ENCODE measurements around the gene ROR2. TPM values are rescaled to one million over a fixed set of nuclear protein-coding genes. Genes with fewer than 3 reads are reported as not detected.

ROR2 gene
- total RNA-seq, 1 experiment from 2014 or later, result 0.84 TPM

DNA sequence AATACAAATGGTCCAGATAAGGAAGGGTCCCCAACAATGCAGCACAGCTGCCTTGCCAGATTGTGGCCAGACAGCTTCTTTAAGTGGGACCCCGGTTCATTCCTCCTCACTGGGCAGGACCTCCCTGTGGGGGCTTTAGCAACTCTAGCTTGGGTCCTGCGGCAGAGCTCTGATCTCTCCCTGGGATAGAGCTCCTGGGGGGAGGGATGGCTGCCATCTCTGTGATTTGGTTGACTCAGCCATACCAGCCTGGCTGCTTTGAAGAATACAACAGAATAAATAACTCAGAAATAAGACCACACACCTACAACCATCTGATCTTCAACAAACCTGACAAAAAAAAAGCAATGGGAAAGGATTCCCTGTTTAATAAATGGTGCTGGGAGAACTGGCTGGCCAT lies 22.7 kb upstream of the ROR2 start:
- Mint-ChIP-seq H3K36me3 (ENCODE audit: insufficient read depth, unreplicated experiment) (no peaks in the 10 kb centered on the region), H3K4me1 (ENCODE audit: insufficient read depth, unreplicated experiment) (no peaks in the 10 kb centered on the region), H3K27me3 (ENCODE audit: insufficient read depth, unreplicated experiment) (peaks cover 53% of the 10 kb centered on the region), H3K9me3 (ENCODE audit: unreplicated experiment) (no peaks in the 10 kb centered on the region), H3K4me3 (ENCODE audit: unreplicated experiment) (no peak overlapping the region), H3K27ac (ENCODE audit: low read depth, unreplicated experiment) (no peak overlapping the region)
- POLR2A ChIA-PET, result no interaction called here
- TF ChIP-seq, protein P1, sequence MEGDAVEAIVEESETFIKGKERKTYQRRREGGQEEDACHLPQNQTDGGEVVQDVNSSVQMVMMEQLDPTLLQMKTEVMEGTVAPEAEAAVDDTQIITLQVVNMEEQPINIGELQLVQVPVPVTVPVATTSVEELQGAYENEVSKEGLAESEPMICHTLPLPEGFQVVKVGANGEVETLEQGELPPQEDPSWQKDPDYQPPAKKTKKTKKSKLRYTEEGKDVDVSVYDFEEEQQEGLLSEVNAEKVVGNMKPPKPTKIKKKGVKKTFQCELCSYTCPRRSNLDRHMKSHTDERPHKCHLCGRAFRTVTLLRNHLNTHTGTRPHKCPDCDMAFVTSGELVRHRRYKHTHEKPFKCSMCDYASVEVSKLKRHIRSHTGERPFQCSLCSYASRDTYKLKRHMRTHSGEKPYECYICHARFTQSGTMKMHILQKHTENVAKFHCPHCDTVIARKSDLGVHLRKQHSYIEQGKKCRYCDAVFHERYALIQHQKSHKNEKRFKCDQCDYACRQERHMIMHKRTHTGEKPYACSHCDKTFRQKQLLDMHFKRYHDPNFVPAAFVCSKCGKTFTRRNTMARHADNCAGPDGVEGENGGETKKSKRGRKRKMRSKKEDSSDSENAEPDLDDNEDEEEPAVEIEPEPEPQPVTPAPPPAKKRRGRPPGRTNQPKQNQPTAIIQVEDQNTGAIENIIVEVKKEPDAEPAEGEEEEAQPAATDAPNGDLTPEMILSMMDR (IDR thresholded peaks at IDR 0.05; ENCODE audit: unreplicated experiment), result no peak
- CTCF ChIA-PET, result no interaction called here
- intact Hi-C loops (cut with micrococcal nuclease), result no loop called here
- no peak for DNase-seq (ENCODE audit: unreplicated experiment)
- BruUV-seq (replicated peaks), result no TSS peak

DNA sequence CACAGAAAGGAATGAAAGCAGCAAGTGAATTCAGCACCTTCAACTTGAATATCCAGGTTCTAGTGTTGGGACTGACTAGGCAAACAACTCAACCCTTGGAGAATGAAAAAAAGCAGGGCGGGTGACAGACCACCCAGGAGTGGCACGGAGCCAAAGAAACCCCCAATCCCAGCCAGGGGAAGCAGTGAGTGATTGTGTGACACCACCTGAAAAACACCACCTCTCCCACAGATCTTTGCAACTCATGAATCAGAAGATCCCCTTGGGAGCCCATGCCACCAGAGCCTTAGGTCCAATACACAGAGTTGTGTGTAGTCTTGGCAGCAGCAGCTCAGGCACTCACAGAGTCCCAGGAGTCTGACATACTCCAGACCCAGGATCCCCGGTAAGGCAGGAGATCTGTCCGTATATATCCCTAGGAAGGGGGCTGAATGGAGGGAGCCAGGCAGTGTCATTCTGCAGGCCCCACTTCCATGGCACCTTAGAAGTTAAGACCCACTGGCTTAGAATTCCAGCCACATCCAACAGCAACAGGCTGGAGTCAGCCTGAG lies 22.1 kb upstream of the ROR2 start:
- TF ChIP-seq, protein P1 (IDR thresholded peaks at IDR 0.05; ENCODE audit: unreplicated experiment), result no peak

DNA sequence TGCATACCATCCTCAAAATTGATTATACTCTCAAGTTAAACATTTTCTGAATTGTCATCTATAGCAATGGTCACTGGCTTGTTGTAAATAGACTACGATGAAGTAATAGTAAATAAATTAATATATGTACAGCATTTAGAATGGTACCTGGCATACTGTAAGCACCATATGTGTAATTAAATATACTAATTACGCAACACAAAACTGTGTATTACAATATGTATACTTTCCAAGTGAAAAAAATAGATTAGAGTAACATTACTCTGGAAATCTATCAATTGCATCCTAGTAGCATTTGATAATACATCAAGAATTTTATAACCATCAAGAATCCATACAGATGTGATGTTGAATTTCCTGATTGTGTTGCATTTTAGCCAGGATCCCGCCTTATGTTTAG lies 17.2 kb upstream of the ROR2 start:
- Mint-ChIP-seq H3K4me1 (ENCODE audit: insufficient read depth, unreplicated experiment) (no peaks in the 10 kb centered on the region), H3K36me3 (ENCODE audit: insufficient read depth, unreplicated experiment) (no peaks in the 10 kb centered on the region), H3K4me3 (ENCODE audit: unreplicated experiment) (no peak overlapping the region), H3K9me3 (ENCODE audit: unreplicated experiment) (peaks cover 8% of the 10 kb centered on the region), H3K27ac (ENCODE audit: low read depth, unreplicated experiment) (no peak overlapping the region), H3K27me3 (ENCODE audit: insufficient read depth, unreplicated experiment) (peaks cover 49% of the 10 kb centered on the region)
- no peak for DNase-seq (ENCODE audit: unreplicated experiment)
- CTCF ChIA-PET, result no interaction called here
- TF ChIP-seq, protein P1 (IDR thresholded peaks at IDR 0.05; ENCODE audit: unreplicated experiment), result no peak
- intact Hi-C loops (cut with micrococcal nuclease), result no loop called here
- POLR2A ChIA-PET, result no interaction called here
- no TSS peak for BruUV-seq (replicated peaks)

More for the DNA sequence above, 22.1 kb upstream of the ROR2 start:
- H3K4me3 Mint-ChIP-seq (ENCODE audit: unreplicated experiment), result no peak overlapping the region
- no peak overlapping the region for H3K27ac Mint-ChIP-seq (ENCODE audit: low read depth, unreplicated experiment)
- POLR2A ChIA-PET, result no interaction called here
- H3K36me3 Mint-ChIP-seq (ENCODE audit: insufficient read depth, unreplicated experiment), result no peaks in the 10 kb centered on the region
- BruUV-seq (replicated peaks), result no TSS peak
- DNase-seq (ENCODE audit: unreplicated experiment), result no peak
- peaks cover 59% of the 10 kb centered on the region for H3K27me3 Mint-ChIP-seq (ENCODE audit: insufficient read depth, unreplicated experiment)
- CTCF ChIA-PET, result no interaction called here
- intact Hi-C loops (cut with micrococcal nuclease), result no loop called here
- no peaks in the 10 kb centered on the region for H3K9me3 Mint-ChIP-seq (ENCODE audit: unreplicated experiment)
- H3K4me1 Mint-ChIP-seq (ENCODE audit: insufficient read depth, unreplicated experiment), result no peaks in the 10 kb centered on the region

DNA sequence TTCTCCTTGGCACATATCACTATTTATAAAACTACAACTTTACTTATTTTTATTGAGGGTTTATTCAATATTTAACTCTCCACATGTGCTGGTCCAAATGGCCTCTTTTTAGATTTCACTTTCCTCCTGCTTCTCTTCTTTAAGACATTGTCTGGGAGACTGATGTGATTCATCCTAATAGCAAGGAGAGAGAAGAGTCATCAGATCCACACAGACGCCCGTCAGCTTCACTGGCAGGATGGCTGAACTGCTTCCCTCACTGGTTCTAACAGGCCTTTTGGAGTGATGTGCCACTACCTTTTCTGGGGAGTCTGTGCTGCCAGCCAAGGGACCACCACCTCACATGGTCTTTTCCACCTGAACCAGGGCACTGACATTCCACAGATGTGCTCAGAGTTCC lies 16.5 kb upstream of the ROR2 start:
- POLR2A ChIA-PET, result no interaction called here
- DNase-seq (ENCODE audit: unreplicated experiment), result no peak
- peaks cover 15% of the 10 kb centered on the region for H3K9me3 Mint-ChIP-seq (ENCODE audit: unreplicated experiment)
- CTCF ChIA-PET, result no interaction called here
- TF ChIP-seq, protein P1 (IDR thresholded peaks at IDR 0.05; ENCODE audit: unreplicated experiment), result no peak
- no peaks in the 10 kb centered on the region for H3K36me3 Mint-ChIP-seq (ENCODE audit: insufficient read depth, unreplicated experiment)
- peaks cover 42% of the 10 kb centered on the region for H3K27me3 Mint-ChIP-seq (ENCODE audit: insufficient read depth, unreplicated experiment)
- H3K4me1 Mint-ChIP-seq (ENCODE audit: insufficient read depth, unreplicated experiment), result no peaks in the 10 kb centered on the region
- intact Hi-C loops (cut with micrococcal nuclease), result no loop called here
- no peak overlapping the region for H3K4me3 Mint-ChIP-seq (ENCODE audit: unreplicated experiment)
- H3K27ac Mint-ChIP-seq (ENCODE audit: low read depth, unreplicated experiment), result no peak overlapping the region
- BruUV-seq (replicated peaks), result no TSS peak
